ENCODE results near the gene FYN. TPM values are rescaled to one million over a fixed set of nuclear protein-coding genes. Genes with fewer than 3 reads are reported as not detected.

FYN gene
- total RNA-seq, 1 experiment from 2014 or later: 7.2 TPM

DNA sequence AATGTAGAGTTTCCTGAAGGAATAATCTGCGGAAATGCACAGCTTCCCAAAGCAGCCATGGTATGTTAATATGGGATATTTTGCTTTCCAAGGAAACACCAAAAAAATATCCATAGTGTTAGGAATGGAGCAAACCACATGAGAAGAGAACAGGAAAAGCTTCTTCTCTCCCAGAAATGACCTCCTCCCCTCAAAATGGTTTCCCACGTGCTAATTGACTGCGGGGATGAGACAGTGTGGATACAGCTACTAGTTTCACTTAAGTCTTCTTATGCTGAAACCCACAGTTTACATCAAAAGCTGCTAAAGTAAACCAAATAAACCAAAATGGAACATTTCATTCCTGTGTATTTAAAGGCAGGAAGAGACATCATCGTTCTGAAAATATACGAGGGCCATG lies 69.4 kb downstream of the FYN start:
- no peak overlapping the region for H3K4me3 ChIP-seq (ENCODE audit: low read depth, low read length)
- POLR2A ChIA-PET: no interaction called here
- CTCF ChIA-PET: no interaction called here
- H3K4me1 ChIP-seq: no peaks in the 10 kb centered on the region
- Mint-ChIP-seq H3K36me3 (ENCODE audit: insufficient read depth, unreplicated experiment) (no peaks in the 10 kb centered on the region), H3K27me3 (ENCODE audit: insufficient read depth, unreplicated experiment) (peaks cover 8% of the 10 kb centered on the region), H3K4me1 (ENCODE audit: low read depth, unreplicated experiment) (no peaks in the 10 kb centered on the region), H3K4me3 (ENCODE audit: unreplicated experiment) (no peak overlapping the region), H3K27ac (ENCODE audit: unreplicated experiment) (no peak overlapping the region), H3K9me3 (ENCODE audit: unreplicated experiment) (no peaks in the 10 kb centered on the region)
- BruUV-seq (replicated peaks): no TSS peak
- intact Hi-C loops (cut with micrococcal nuclease; ENCODE audit: unreplicated experiment): no loop called here
- H3K9me3 ChIP-seq: no peaks in the 10 kb centered on the region
- TF ChIP-seq, protein P1, sequence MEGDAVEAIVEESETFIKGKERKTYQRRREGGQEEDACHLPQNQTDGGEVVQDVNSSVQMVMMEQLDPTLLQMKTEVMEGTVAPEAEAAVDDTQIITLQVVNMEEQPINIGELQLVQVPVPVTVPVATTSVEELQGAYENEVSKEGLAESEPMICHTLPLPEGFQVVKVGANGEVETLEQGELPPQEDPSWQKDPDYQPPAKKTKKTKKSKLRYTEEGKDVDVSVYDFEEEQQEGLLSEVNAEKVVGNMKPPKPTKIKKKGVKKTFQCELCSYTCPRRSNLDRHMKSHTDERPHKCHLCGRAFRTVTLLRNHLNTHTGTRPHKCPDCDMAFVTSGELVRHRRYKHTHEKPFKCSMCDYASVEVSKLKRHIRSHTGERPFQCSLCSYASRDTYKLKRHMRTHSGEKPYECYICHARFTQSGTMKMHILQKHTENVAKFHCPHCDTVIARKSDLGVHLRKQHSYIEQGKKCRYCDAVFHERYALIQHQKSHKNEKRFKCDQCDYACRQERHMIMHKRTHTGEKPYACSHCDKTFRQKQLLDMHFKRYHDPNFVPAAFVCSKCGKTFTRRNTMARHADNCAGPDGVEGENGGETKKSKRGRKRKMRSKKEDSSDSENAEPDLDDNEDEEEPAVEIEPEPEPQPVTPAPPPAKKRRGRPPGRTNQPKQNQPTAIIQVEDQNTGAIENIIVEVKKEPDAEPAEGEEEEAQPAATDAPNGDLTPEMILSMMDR (IDR thresholded peaks at IDR 0.05; ENCODE audit: insufficient read depth in 1 of 2, low read depth in 1 of 2, low read length in 1 of 2, severe bottlenecking in 1 of 2, unreplicated experiment in 1 of 2): no peak
- DNase-seq: no peak
- no peaks in the 10 kb centered on the region for H3K36me3 ChIP-seq (ENCODE audit: control insufficient read depth, insufficient read depth, low read length)
- no peaks in the 10 kb centered on the region for H3K27me3 ChIP-seq (replicated peaks; ENCODE audit: control insufficient read depth, insufficient read depth, low read length)

DNA sequence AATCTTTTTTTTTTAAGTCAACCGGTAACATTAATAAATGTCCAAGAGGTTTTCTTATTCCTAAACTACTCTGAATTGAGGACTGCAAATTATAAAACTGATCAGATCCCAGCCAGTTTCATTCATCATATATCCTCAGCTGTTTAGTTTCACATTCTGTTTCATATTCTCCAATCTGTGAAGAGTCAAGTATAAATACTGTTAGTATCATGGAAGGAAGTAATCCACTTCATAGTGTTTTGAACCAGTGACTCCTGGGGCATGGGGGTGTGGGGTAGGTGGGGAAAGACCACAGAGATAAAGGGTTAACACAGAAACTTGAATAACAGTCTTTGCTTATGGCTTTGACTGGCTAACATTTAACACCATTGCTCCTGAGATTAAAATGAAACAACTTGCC lies 69.9 kb downstream of the FYN start:
- no peak overlapping the region for H3K4me3 ChIP-seq (ENCODE audit: low read depth, low read length)
- no peak for DNase-seq
- ChIA-PET POLR2A (no interaction called here), CTCF (no interaction called here)
- Mint-ChIP-seq H3K36me3 (ENCODE audit: insufficient read depth, unreplicated experiment) (no peaks in the 10 kb centered on the region), H3K4me1 (ENCODE audit: low read depth, unreplicated experiment) (no peaks in the 10 kb centered on the region), H3K27ac (ENCODE audit: unreplicated experiment) (no peak overlapping the region), H3K27me3 (ENCODE audit: insufficient read depth, unreplicated experiment) (peaks cover 8% of the 10 kb centered on the region), H3K4me3 (ENCODE audit: unreplicated experiment) (no peak overlapping the region), H3K9me3 (ENCODE audit: unreplicated experiment) (no peaks in the 10 kb centered on the region)
- BruUV-seq (replicated peaks): no TSS peak
- no peaks in the 10 kb centered on the region for H3K9me3 ChIP-seq
- intact Hi-C loops (cut with micrococcal nuclease; ENCODE audit: unreplicated experiment): no loop called here
- H3K36me3 ChIP-seq (ENCODE audit: control insufficient read depth, insufficient read depth, low read length): no peaks in the 10 kb centered on the region
- H3K4me1 ChIP-seq: no peaks in the 10 kb centered on the region
- H3K27me3 ChIP-seq (replicated peaks; ENCODE audit: control insufficient read depth, insufficient read depth, low read length): no peaks in the 10 kb centered on the region
- TF ChIP-seq, protein P1 (IDR thresholded peaks at IDR 0.05; ENCODE audit: insufficient read depth in 1 of 2, low read depth in 1 of 2, low read length in 1 of 2, severe bottlenecking in 1 of 2, unreplicated experiment in 1 of 2): no peak

DNA sequence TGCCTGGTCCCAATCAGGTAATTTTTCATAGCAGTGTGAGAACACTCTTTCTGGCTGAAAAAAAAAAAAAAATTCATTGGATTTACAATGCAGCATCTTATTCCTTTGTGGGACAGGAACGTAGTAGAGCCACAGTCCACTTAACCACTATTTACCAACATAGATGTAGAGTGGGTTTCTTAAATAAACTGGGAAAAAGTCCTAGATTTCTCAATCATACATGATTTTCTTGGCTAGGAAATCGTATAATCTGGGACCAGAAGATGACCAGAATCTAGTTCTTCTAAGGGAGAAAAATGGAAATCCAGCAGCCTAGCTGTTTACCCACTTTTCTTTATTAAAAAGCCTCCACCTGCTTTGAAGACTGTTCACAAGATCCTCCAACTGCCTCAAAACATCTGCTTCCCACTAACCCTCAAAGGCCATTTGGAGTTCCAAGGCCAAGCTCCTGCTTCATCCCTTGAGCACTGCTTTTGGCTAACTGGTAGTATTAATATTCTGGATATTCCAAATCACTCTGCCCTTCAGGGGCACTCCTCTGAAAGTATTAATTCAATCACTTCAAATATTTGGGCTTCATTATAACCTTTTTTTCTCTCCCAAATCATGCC lies 70.4 kb downstream of the FYN start:
- no peak overlapping the region for H3K4me3 ChIP-seq (ENCODE audit: low read depth, low read length)
- CTCF ChIA-PET: no interaction called here
- no peaks in the 10 kb centered on the region for H3K9me3 ChIP-seq
- intact Hi-C loops (cut with micrococcal nuclease; ENCODE audit: unreplicated experiment): no loop called here
- POLR2A ChIA-PET: no interaction called here
- TF ChIP-seq, protein P1 (IDR thresholded peaks at IDR 0.05; ENCODE audit: insufficient read depth in 1 of 2, low read depth in 1 of 2, low read length in 1 of 2, severe bottlenecking in 1 of 2, unreplicated experiment in 1 of 2): no peak
- no TSS peak for BruUV-seq (replicated peaks)
- Mint-ChIP-seq H3K27ac (ENCODE audit: unreplicated experiment) (no peak overlapping the region), H3K9me3 (ENCODE audit: unreplicated experiment) (no peaks in the 10 kb centered on the region), H3K4me3 (ENCODE audit: unreplicated experiment) (no peak overlapping the region), H3K4me1 (ENCODE audit: low read depth, unreplicated experiment) (no peaks in the 10 kb centered on the region), H3K27me3 (ENCODE audit: insufficient read depth, unreplicated experiment) (peaks cover 8% of the 10 kb centered on the region), H3K36me3 (ENCODE audit: insufficient read depth, unreplicated experiment) (no peaks in the 10 kb centered on the region)
- no peaks in the 10 kb centered on the region for H3K4me1 ChIP-seq
- no peak for DNase-seq
- H3K36me3 ChIP-seq (ENCODE audit: control insufficient read depth, insufficient read depth, low read length): no peaks in the 10 kb centered on the region
- no peaks in the 10 kb centered on the region for H3K27me3 ChIP-seq (replicated peaks; ENCODE audit: control insufficient read depth, insufficient read depth, low read length)
